Astrocyte of the spinal cord (primary cell): ENCODE measurements around the gene HMG20B.

Source experiments
- DNase-seq: peaks from one replicate; pipeline ENCODE4 v3.0.0; 2011; ENCODE audit warnings: low read depth, low spot score
- H3K4me3 ChIP-seq: 2 replicates; pipeline ENCODE4 v1.5.1; 2011; ENCODE audit warnings: low read depth, mild to moderate bottlenecking, low read length, moderate library complexity
- in situ Hi-C: cut with HindIII; loops from 2 replicates; pipeline ENCODE4 v1.10.0; 2017; ENCODE audit warnings: low sequenced_read_pairs
- TF ChIP-seq, protein P1 (sequence below): IDR thresholded peaks from 2 replicates; pipeline ENCODE4 v1.5.1; 2012; ENCODE audit warnings: low read depth, mild to moderate bottlenecking, low read length, inconsistent platforms

Gene HMG20B

DNA sequence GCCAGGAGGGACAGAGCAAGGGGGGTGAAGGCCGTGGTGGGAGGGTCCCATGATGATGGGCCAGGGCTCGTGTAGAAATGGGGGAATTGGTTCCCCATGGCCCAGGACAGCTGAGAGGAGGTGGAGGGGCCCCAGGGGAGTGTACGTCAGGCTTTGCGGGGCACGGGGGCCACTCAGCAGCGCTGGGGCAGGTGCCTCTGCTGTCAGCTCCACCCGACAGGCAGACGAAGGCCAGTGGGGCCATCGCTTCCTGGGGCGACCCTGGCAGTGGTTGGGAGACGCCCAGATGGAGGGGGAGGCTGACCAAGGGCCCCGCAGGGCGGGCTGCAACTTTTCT, 35.7 kb upstream of the HMG20B start:
- no peak for DNase-seq
- TF ChIP-seq, protein P1, sequence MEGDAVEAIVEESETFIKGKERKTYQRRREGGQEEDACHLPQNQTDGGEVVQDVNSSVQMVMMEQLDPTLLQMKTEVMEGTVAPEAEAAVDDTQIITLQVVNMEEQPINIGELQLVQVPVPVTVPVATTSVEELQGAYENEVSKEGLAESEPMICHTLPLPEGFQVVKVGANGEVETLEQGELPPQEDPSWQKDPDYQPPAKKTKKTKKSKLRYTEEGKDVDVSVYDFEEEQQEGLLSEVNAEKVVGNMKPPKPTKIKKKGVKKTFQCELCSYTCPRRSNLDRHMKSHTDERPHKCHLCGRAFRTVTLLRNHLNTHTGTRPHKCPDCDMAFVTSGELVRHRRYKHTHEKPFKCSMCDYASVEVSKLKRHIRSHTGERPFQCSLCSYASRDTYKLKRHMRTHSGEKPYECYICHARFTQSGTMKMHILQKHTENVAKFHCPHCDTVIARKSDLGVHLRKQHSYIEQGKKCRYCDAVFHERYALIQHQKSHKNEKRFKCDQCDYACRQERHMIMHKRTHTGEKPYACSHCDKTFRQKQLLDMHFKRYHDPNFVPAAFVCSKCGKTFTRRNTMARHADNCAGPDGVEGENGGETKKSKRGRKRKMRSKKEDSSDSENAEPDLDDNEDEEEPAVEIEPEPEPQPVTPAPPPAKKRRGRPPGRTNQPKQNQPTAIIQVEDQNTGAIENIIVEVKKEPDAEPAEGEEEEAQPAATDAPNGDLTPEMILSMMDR = no peak
- no peak overlapping the region for H3K4me3 ChIP-seq
- in situ Hi-C loops = no loop called here

DNA sequence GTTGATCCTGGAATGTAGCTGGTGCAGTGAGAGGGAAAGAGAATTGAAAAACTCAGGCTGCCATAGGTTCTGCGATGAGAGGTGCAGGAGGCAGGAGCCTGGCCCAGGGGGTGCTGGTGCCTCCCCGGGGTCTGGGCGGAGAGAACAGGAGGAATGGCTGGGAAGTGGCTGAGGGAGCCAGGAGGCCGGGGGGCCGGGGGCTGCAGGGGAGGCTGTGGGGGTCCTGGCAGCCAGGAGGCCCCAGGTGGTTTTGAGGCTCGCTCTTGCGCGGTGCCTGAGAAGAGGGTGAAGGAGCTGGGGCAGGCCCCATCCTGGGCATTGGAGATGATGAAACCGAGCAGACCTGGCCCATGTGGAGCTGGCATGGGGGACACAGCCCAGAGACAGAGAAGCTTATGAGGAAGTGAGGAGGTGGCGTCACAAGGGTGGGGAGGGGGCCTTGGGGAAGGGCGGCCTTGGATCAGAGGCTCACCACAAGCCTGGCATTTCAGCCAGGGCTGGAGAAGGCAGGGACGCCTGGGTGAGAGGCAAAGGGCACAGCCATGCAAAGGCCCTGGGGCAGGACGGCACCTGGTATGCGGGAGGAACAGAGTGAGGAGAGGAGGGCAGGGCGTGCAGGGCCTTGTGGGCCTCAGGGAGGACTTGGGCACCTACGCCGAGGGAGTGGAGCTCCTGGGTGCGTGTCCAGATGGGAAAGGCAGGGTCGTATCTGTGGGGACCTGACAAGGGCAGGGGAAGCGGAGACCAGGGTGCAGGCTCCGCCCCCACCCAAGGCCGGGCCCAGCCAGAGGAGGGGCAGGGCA, 35.1 kb upstream of the HMG20B start:
- H3K4me3 ChIP-seq = no peak overlapping the region
- in situ Hi-C loops = no loop called here
- no peak for DNase-seq
- TF ChIP-seq, protein P1 = no peak

DNA sequence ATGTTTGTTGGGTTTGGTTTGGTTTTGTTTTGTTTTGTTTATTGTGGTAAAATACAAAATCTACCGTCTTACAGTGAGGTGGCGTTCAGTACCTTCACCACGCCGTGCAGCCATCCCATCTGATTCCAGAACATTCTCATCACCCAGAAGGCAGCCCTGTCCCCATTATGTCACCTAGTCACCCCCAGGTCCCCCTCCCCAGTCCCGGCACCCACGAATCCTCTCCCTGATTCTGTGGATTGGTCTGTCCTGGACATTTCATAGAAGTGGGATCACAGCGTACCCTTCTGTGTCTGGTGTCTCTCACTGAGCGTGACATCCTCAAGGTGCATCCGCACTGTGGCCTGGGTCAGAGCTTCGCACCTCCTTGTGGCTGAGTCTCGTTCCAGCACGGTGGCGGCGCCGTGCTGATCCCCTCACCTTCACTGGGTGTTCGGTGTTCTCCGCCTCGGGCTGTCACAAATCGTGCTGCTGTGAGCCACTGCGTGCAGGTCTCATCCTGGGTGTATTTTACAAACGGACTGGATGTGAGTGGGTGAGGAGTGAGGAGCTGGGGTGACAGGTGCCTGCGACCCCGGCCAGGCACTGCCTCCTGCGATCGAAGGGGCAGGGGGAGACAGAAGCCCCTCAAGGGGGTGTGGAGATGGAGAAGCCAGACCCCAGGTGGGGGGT, 34.4 kb upstream of the HMG20B start:
- DNase-seq = no peak
- no peak overlapping the region for H3K4me3 ChIP-seq
- in situ Hi-C loops = no loop called here
- TF ChIP-seq, protein P1 = no peak

- in situ Hi-C loops = no loop called here
- no peak within 1 kb of the TSS for H3K4me3 ChIP-seq
- no peak for DNase-seq
- TF ChIP-seq, protein P1 = no peak
Observed at GRCh38 chr19:3538965-3539755, 33.6 kb upstream of the HMG20B start, which contains the start of gene TEKTIP1. TSS of gene TEKTIP1 (plus strand) at chr19:3539174. CDS start at chr19:3539178, 4 bp downstream.

DNA sequence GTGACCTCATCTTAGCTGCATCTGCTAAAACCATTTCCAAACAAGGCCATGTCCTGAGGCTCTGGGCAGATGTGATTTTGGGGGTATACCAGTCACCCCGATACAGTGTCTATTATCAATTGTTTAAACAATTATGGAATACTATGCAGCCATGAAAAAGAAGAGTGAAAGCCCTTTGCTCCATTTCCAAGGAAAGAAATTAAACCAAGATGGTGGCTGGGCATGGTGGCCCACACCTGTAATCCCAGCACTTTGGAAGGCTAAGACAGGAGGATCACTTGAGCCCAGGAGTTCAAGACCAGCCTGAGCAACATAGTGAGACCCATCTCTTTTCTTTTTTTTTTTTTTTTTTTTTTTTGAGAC, 33.0 kb upstream of the HMG20B start:
- no peak overlapping the region for H3K4me3 ChIP-seq
- TF ChIP-seq, protein P1 = no peak
- no peak for DNase-seq
- in situ Hi-C loops = no loop called here

GRCh38 chr19:3543150-3544057, 29.3 kb upstream of the HMG20B start:
- in situ Hi-C loops = no loop called here
- no peak overlapping the region for H3K4me3 ChIP-seq
- TF ChIP-seq, protein P1 = no peak
- no peak for DNase-seq
